Left renal pelvis (tissue), 4 donors: ENCODE data around the gene SESN2. TPM values are rescaled to one million over a fixed set of nuclear protein-coding genes. Genes with fewer than 3 reads are reported as not detected.

Experiments used
- DNase-seq, 4 donors: peaks; one replicate each; pipeline ENCODE4 v3.0.0-alpha.2; 2013; ENCODE audit warnings: low read depth in 4 of 4, low spot score in 3 of 4
- polyA plus RNA-seq, 4 donors: library from polyadenylated mRNA; unstranded; fragments of 120-200 nt; gene quantifications; one replicate each; pipeline ENCODE4 v1.2.1, GENCODE V29; 2013; ENCODE audit not compliant: insufficient read length in 4 of 4

SESN2 gene
- polyA plus RNA-seq, 4 donors, result 10.4 to 21.7 (median 15.3) TPM

- DNase-seq, result no peak
Observed at GRCh38 chr1:28249013-28249865, 10.1 kb upstream of the SESN2 start.

GRCh38 chr1:28249866-28250295 lies 9.4 kb upstream of the SESN2 start:
- no peak for DNase-seq

- DNase-seq, result no peak
Observed at GRCh38 chr1:28256197-28256827, 3.0 kb upstream of the SESN2 start.

- DNase-seq, result no peak
Observed at GRCh38 chr1:28257736-28258135, 1.6 kb upstream of the SESN2 start.

GRCh38 chr1:28258628-28259251 lies 578 bp upstream of the SESN2 start:
- DNase-seq, result no peak

- DNase-seq, result peak in 2 of 4 donors; percentile 66 to 76
Observed at GRCh38 chr1:28259934-28260802, 850 bp downstream of the SESN2 start.

- DNase-seq, result no peak
Observed at GRCh38 chr1:28260803-28261174, 1.5 kb downstream of the SESN2 start.

- DNase-seq, result no peak
Observed at GRCh38 chr1:28264897-28265296, 5.6 kb downstream of the SESN2 start.

GRCh38 chr1:28265577-28265976 lies 6.3 kb downstream of the SESN2 start:
- DNase-seq, result no peak

- no peak for DNase-seq
Observed at GRCh38 chr1:28266920-28267322, 7.6 kb downstream of the SESN2 start.

- no peak for DNase-seq
Observed at GRCh38 chr1:28267633-28268032, 8.3 kb downstream of the SESN2 start.

GRCh38 chr1:28269529-28269928 lies 10.2 kb downstream of the SESN2 start:
- DNase-seq, result no peak

GRCh38 chr1:28272215-28272852 lies 13.0 kb downstream of the SESN2 start:
- no peak for DNase-seq

GRCh38 chr1:28273216-28273860 lies 14.0 kb downstream of the SESN2 start:
- DNase-seq, result no peak

- no peak for DNase-seq
Observed at GRCh38 chr1:28278763-28279162, 19.4 kb downstream of the SESN2 start.

GRCh38 chr1:28279721-28280120 lies 20.4 kb downstream of the SESN2 start:
- DNase-seq, result no peak

GRCh38 chr1:28280501-28280900 lies 21.2 kb downstream of the SESN2 start:
- DNase-seq, result no peak

GRCh38 chr1:28280977-28281381 lies 21.7 kb downstream of the SESN2 start:
- DNase-seq, result no peak

- DNase-seq, result no peak
Observed at GRCh38 chr1:28281608-28282425, 22.5 kb downstream of the SESN2 start.
